GM23338 (cell line): ENCODE data around the gene PRODH2.

Experiments used
- CTCF ChIP-seq, 2 experiments: fragments of 200-600 bp in 1 of 2; sonication (generic) in 1 of 2; conservative IDR thresholded peaks; 2 replicates each; pipeline versions ENCODE4 v1.5.1 to v1.6.1; 2016 to 2017; ENCODE audit warnings: antibody characterized with exemption in 2 of 2, low read depth in 2 of 2, mild to moderate bottlenecking in 2 of 2, moderate library complexity in 1 of 2
- POLR2AphosphoS5 ChIP-seq: IDR thresholded peaks from 2 replicates; pipeline ENCODE4 v1.6.1; 2016; ENCODE audit warnings: antibody characterized with exemption, low read depth
- REST ChIP-seq: IDR thresholded peaks from one replicate; pipeline ENCODE4 v1.6.1; 2018; ENCODE audit warnings: antibody characterized with exemption; ENCODE audit not compliant: unreplicated experiment

GRCh38 chr19:35822579-35822978 lies 9.9 kb upstream of the PRODH2 start:
- no peak for TF ChIP-seq CTCF (conservative IDR thresholded peaks at IDR 0.05; ENCODE audit: low read depth in 2 of 2)
- TF ChIP-seq POLR2AphosphoS5 = no peak
- TF ChIP-seq REST = no peak
